SH-SY5Y (cell line): ENCODE results near the gene CLEC2A.

ENCODE experiments used
- GATA2 ChIP-seq: IDR thresholded peaks from 2 replicates; pipeline ENCODE4 v1.6.1; 2011; ENCODE audit warnings: mild to moderate bottlenecking, low read depth, low read length
- GATA3 ChIP-seq: IDR thresholded peaks from 2 replicates; pipeline ENCODE4 v1.6.1; 2011; ENCODE audit warnings: low read depth, mild to moderate bottlenecking, low read length, moderate library complexity

Gene CLEC2A

GRCh38 chr12:9936591-9936990, 4.4 kb upstream of the CLEC2A start:
- no peak for TF ChIP-seq GATA2
- no peak for TF ChIP-seq GATA3

- TF ChIP-seq GATA3 (no peak), GATA2 (no peak)
Measured at GRCh38 chr12:9935026-9935425, 2.9 kb upstream of the CLEC2A start.

GRCh38 chr12:9933958-9934357, 1.8 kb upstream of the CLEC2A start:
- no peak for TF ChIP-seq GATA2
- TF ChIP-seq GATA3, result no peak

- TF ChIP-seq GATA2, result no peak
- TF ChIP-seq GATA3, result no peak
Measured at GRCh38 chr12:9931245-9931644, 925 bp downstream of the CLEC2A start.

- no peak for TF ChIP-seq GATA2
- TF ChIP-seq GATA3, result no peak
Measured at GRCh38 chr12:9928607-9929006, 3.6 kb downstream of the CLEC2A start.

GRCh38 chr12:9926876-9927275, 5.3 kb downstream of the CLEC2A start:
- TF ChIP-seq GATA2, result no peak
- no peak for TF ChIP-seq GATA3

- no peak for TF ChIP-seq GATA3
- TF ChIP-seq GATA2, result no peak
Measured at GRCh38 chr12:9925705-9926393, 6.3 kb downstream of the CLEC2A start.

- TF ChIP-seq GATA3, result no peak
- TF ChIP-seq GATA2, result no peak
Measured at GRCh38 chr12:9922429-9922828, 9.7 kb downstream of the CLEC2A start.

- no peak for TF ChIP-seq GATA3
- TF ChIP-seq GATA2, result no peak
Measured at GRCh38 chr12:9920451-9920850, 11.7 kb downstream of the CLEC2A start.

- no peak for TF ChIP-seq GATA3
- no peak for TF ChIP-seq GATA2
Measured at GRCh38 chr12:9919443-9919842, 12.7 kb downstream of the CLEC2A start.

GRCh38 chr12:9911708-9912107, 20.5 kb downstream of the CLEC2A start:
- TF ChIP-seq GATA3 (no peak), GATA2 (no peak)

GRCh38 chr12:9910716-9911421, 21.3 kb downstream of the CLEC2A start:
- no peak for TF ChIP-seq GATA3
- no peak for TF ChIP-seq GATA2

GRCh38 chr12:9909724-9910123, 22.4 kb downstream of the CLEC2A start:
- TF ChIP-seq GATA2, result no peak
- TF ChIP-seq GATA3, result no peak

GRCh38 chr12:9908350-9908749, 23.8 kb downstream of the CLEC2A start:
- no peak for TF ChIP-seq GATA2
- no peak for TF ChIP-seq GATA3

GRCh38 chr12:9907769-9908168, 24.4 kb downstream of the CLEC2A start:
- TF ChIP-seq GATA2 (no peak), GATA3 (no peak)

GRCh38 chr12:9906873-9907272, 25.3 kb downstream of the CLEC2A start:
- no peak for TF ChIP-seq GATA2
- no peak for TF ChIP-seq GATA3
